Thyroid gland (tissue), 4 donors: ENCODE measurements around the gene AKAP5. TPM values are rescaled to one million over a fixed set of nuclear protein-coding genes. Genes with fewer than 3 reads are reported as not detected.

Experiments
- DNase-seq, 2 donors: peaks; one replicate each; pipeline ENCODE4 v3.0.0-alpha.2; 2019
- H3K27ac ChIP-seq, 3 donors: fragments of 200-600 bp; sonication (generic); 1 replicate in 2 of 3; 2 replicates in 1 of 3; pipeline ENCODE4 v1.5.1; 2016 to 2019; ENCODE audit warnings: mild to moderate bottlenecking in 1 of 3, moderate library complexity in 1 of 3
- H3K27me3 ChIP-seq: fragments of 200-600 bp; sonication (generic); one replicate; pipeline ENCODE4 v1.5.1; 2019
- H3K36me3 ChIP-seq, 2 donors: fragments of 200-600 bp; sonication (generic); one replicate each; pipeline ENCODE4 v1.5.1; 2016 to 2019
- H3K4me1 ChIP-seq, 2 donors: fragments of 200-600 bp; sonication (generic); one replicate each; pipeline ENCODE4 v1.5.1; 2017 to 2019
- H3K4me3 ChIP-seq, 3 donors: fragments of 200-600 bp; sonication (generic); replicated peaks in 1 of 3; 1 replicate in 2 of 3; 2 replicates in 1 of 3; pipeline ENCODE4 v1.5.1; 2016; ENCODE audit warnings: mild to moderate bottlenecking in 1 of 3
- H3K9me3 ChIP-seq: fragments of 200-600 bp; sonication (generic); one replicate; pipeline ENCODE4 v1.5.1; 2017
- CTCF ChIP-seq, 6 experiments: fragments of 200-600 bp in 3 of 6; fragments of 450-650 bp in 3 of 6; sonication (generic) in 3 of 6; IDR thresholded peaks; one replicate each; pipeline ENCODE4 v1.5.1; 2016 to 2019; ENCODE audit warnings: antibody characterized with exemption in 6 of 6, mild to moderate bottlenecking in 2 of 6, inconsistent platforms in 1 of 6, moderate library complexity in 1 of 6
- POLR2A ChIP-seq, 2 donors: fragments of 450-650 bp; IDR thresholded peaks; one replicate each; pipeline ENCODE4 v1.6.1; 2017; ENCODE audit warnings: antibody characterized with exemption in 2 of 2, mild to moderate bottlenecking in 2 of 2, moderate library complexity in 1 of 2
- WGBS, 2 donors: methylation state at CpG; one replicate each; pipeline ENCODE4 v1.1.5; 2017; 5-methylcytosine and 5-hydroxymethylcytosine counted together
- intact Hi-C: fragments of 100-400 bp; cut with DNase I; formaldehyde crosslinking; loops from one replicate; pipeline ENCODE4 v1.15.1; 2023
- total RNA-seq, 4 donors: library from RNA; depleted of rRNA; stranded (reverse); fragments of >200 nt; gene quantifications; one replicate each; pipeline ENCODE4 v1.2.3, GENCODE V29; 2016

AKAP5 gene
- total RNA-seq, 4 donors from 2014 or later, result 0.92 to 1.3 (median 1.0) TPM

- no peak for DNase-seq
- Histone ChIP-seq H3K27me3 (no peaks in the 10 kb centered on the region), H3K27ac (peak overlapping the region in 2 of 3 donors; percentile 25 to 100), H3K4me3 (no peak overlapping the region), H3K4me1 (peaks cover 48 to 63% of the 10 kb centered on the region in 2 donors), H3K36me3 (no peaks in the 10 kb centered on the region), H3K9me3 (no peaks in the 10 kb centered on the region)
- WGBS, 2 donors, result 19 to 22% methylated on average over 1 of the region's 1 CpG
- intact Hi-C loops, result no loop called here
- TF ChIP-seq CTCF (IDR thresholded peaks at IDR 0.05), result no peak
- no peak for TF ChIP-seq POLR2A (IDR thresholded peaks at IDR 0.05)
Observed at GRCh38 chr14:64508215-64508776, 43.0 kb downstream of the AKAP5 start.

- TF ChIP-seq CTCF (IDR thresholded peaks at IDR 0.05) (no peak), POLR2A (IDR thresholded peaks at IDR 0.05) (no peak)
- H3K27ac ChIP-seq, result peak overlapping the region in 2 of 3 donors; percentile 8 to 25
- H3K9me3 ChIP-seq, result no peaks in the 10 kb centered on the region
- intact Hi-C loops, result no loop called here
- no peaks in the 10 kb centered on the region for H3K27me3 ChIP-seq
- no peak overlapping the region for H3K4me3 ChIP-seq
- 84 to 89% methylated on average over 8 of the region's 8 CpGs for WGBS, 2 donors
- no peak for DNase-seq
- no peaks in the 10 kb centered on the region for H3K36me3 ChIP-seq
- peaks cover 56 to 63% of the 10 kb centered on the region in 2 donors for H3K4me1 ChIP-seq
Observed at GRCh38 chr14:64509036-64509435, 43.7 kb downstream of the AKAP5 start.

DNA sequence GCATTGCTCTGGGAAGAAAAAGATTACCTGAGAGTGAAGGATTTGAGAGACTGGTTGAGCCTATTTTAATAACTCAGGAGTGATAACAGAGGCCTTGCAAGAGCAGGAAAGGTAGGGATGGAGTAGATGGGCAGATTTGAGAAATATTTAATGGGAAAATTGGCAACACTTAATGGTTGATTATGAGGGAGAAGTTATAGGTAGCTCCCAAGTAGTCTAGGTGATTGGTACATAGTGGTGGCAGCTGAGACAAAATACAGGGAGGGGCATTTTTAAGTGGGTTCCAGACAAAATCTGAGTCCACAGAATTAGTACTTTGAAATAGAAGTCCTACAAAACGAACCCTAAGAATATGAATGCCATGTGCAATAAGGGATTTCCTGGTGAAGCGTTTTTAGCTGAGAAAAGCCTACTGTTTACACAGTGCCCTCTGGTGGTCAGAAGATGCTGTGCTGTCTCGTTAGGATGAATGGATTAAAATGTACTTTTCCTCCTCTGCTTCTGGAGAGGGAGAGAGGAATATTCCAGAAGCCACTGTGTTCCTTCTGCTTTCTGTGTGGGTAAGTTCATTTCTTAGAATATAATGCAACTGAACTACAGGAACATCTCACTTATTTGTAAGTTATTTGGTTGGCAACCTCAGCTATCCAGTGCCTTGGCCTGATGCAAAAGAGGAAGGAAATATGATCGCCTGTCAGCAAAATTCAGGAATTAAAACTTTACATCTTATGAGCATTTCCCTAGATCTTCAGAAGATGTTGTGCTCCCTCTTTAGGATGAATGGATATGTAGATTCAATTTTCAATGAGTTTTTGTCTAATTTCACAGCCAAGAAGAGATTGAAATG lies 45.7 kb downstream of the AKAP5 start:
- no peak overlapping the region for H3K4me3 ChIP-seq
- peaks cover 70 to 77% of the 10 kb centered on the region in 2 donors for H3K4me1 ChIP-seq
- no peaks in the 10 kb centered on the region for H3K27me3 ChIP-seq
- no peaks in the 10 kb centered on the region for H3K9me3 ChIP-seq
- peak; percentile 63 to 96 (median 83) for TF ChIP-seq CTCF (IDR thresholded peaks at IDR 0.05)
- TF ChIP-seq POLR2A (IDR thresholded peaks at IDR 0.05), result no peak
- intact Hi-C loops, result no loop called here
- H3K36me3 ChIP-seq, result no peaks in the 10 kb centered on the region
- DNase-seq, result peak; percentile 71 to 74
- 20 to 24% methylated on average over 4 of the region's 4 CpGs for WGBS, 2 donors
- peak overlapping the region; percentile 7 to 33 (median 13) for H3K27ac ChIP-seq

DNA sequence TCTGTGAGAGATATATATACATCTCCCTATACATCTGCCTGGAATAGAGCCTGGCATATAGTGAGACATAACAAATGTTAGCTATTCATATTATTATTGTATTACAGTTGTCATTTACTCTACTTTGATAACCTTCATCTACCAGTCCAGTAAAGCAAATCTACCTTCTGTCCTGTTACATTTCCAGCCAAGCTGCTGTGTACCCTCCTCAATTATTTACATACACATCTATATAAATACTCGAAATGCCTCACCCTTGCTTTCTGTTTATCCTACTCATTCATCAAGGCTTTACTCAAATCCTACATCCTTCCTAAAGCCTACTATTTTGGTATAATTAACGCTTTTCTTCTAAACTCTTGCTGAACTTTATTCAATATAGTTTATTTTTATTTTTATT lies 48.0 kb downstream of the AKAP5 start:
- Histone ChIP-seq H3K4me1 (peaks cover 58 to 66% of the 10 kb centered on the region in 2 donors), H3K9me3 (no peaks in the 10 kb centered on the region), H3K27me3 (no peaks in the 10 kb centered on the region), H3K27ac (no peak overlapping the region), H3K4me3 (no peak overlapping the region), H3K36me3 (no peaks in the 10 kb centered on the region)
- TF ChIP-seq POLR2A (IDR thresholded peaks at IDR 0.05) (no peak), CTCF (IDR thresholded peaks at IDR 0.05) (no peak)
- WGBS, 2 donors, result 90 to 91% methylated on average over 2 of the region's 2 CpGs
- no peak for DNase-seq
- intact Hi-C loops, result no loop called here

- no peaks in the 10 kb centered on the region for H3K9me3 ChIP-seq
- H3K36me3 ChIP-seq, result no peaks in the 10 kb centered on the region
- H3K4me3 ChIP-seq, result no peak overlapping the region
- intact Hi-C loops, result no loop called here
- no peak for TF ChIP-seq CTCF (IDR thresholded peaks at IDR 0.05)
- peak in 1 of 2 donors; percentile 34 for TF ChIP-seq POLR2A (IDR thresholded peaks at IDR 0.05)
- DNase-seq, result peak; percentile 42 to 45
- H3K27me3 ChIP-seq, result no peaks in the 10 kb centered on the region
- H3K27ac ChIP-seq, result peak overlapping the region; percentile 50 to 79 (median 74)
- WGBS, 2 donors, result 20 to 28% methylated on average over 1 of the region's 1 CpG
- H3K4me1 ChIP-seq, result peaks cover 57 to 58% of the 10 kb centered on the region in 2 donors
Observed at GRCh38 chr14:64515053-64515452, 49.8 kb downstream of the AKAP5 start.
